NOMO-1 (cell line): ENCODE data around the gene FPGS.

Experiments
- DNase-seq, 2 experiments: peaks; one replicate each; lab custom pipeline; 2025; ENCODE audit not compliant: unreplicated experiment in 2 of 2; lab: John Stamatoyannopoulos, UW

FPGS gene

GRCh38 chr9:127770905-127771569 is 31.6 kb upstream of the FPGS start:
- peak; percentile 97 to 99 for DNase-seq

- DNase-seq: no peak
These were observed 31.0 kb upstream of the FPGS start for GRCh38 chr9:127771570-127772189.

- DNase-seq: no peak
These were observed 30.1 kb upstream of the FPGS start for GRCh38 chr9:127772603-127773002.

- no peak for DNase-seq
These were observed 29.4 kb upstream of the FPGS start for GRCh38 chr9:127773272-127773671.

- no peak for DNase-seq
These were observed 28.7 kb upstream of the FPGS start for GRCh38 chr9:127773981-127774380.

GRCh38 chr9:127776195-127776923 is 26.3 kb upstream of the FPGS start:
- peak; percentile 59 to 63 for DNase-seq

GRCh38 chr9:127776924-127777289 is 25.8 kb upstream of the FPGS start:
- no peak for DNase-seq

- no peak for DNase-seq
These were observed 25.2 kb upstream of the FPGS start for GRCh38 chr9:127777368-127777980.

GRCh38 chr9:127778280-127779135 is 24.2 kb upstream of the FPGS start, which contains the start of gene SH2D3C:
Gene SH2D3C, minus strand, starts transcription at chr9:127778666. Its CDS starts 39 bp downstream, at chr9:127778627.
- DNase-seq: peak; percentile 70 to 73

GRCh38 chr9:127779136-127779981 is 23.3 kb upstream of the FPGS start:
- peak; percentile 71 to 74 for DNase-seq

- DNase-seq: no peak
These were observed 22.4 kb upstream of the FPGS start for GRCh38 chr9:127780126-127780885.

GRCh38 chr9:127780909-127781308 is 21.8 kb upstream of the FPGS start:
- DNase-seq: peak; percentile 58 to 73

- DNase-seq: no peak
These were observed 20.9 kb upstream of the FPGS start for GRCh38 chr9:127781806-127782205.

- peak; percentile 94 to 97 for DNase-seq
These were observed 19.3 kb upstream of the FPGS start for GRCh38 chr9:127783111-127784008.

GRCh38 chr9:127785023-127785932 is 17.4 kb upstream of the FPGS start:
- peak; percentile 82 to 84 for DNase-seq

- peak; percentile 68 to 88 for DNase-seq
These were observed 16.5 kb upstream of the FPGS start, which contains the start of gene CDK9 for GRCh38 chr9:127785933-127786772. Gene CDK9, plus strand, starts transcription at chr9:127786034. Its CDS starts 115 bp downstream, at chr9:127786149.
